H9 (cell line): Measurements from ENCODE around the gene GRB2. TPM values are rescaled to one million over a fixed set of nuclear protein-coding genes. Genes with fewer than 3 reads are reported as not detected.
A peak's percentile ranks its signal among the peaks of the same experiment; 100 is the strongest.

ENCODE experiments used
- DNase-seq: peaks from one replicate; pipeline ENCODE4 v3.0.0-alpha.2; 2017
- H2AFZ ChIP-seq: one replicate; pipeline ENCODE4 v1.6.1; 2013; ENCODE audit warnings: mild to moderate bottlenecking, low read length, control low read depth, moderate library complexity
- H2AK5ac ChIP-seq: 2 replicates; pipeline ENCODE4 v1.6.1; 2013; ENCODE audit warnings: low read length, control low read depth, mixed read lengths; ENCODE audit not compliant: insufficient read length
- H2BK120ac ChIP-seq: one replicate; pipeline ENCODE4 v1.6.1; 2013; ENCODE audit warnings: low read depth, mild to moderate bottlenecking, low read length, control low read depth, inconsistent platforms; ENCODE audit not compliant: poor library complexity, severe bottlenecking
- H2BK12ac ChIP-seq: 2 replicates; pipeline ENCODE4 v1.6.1; 2013; ENCODE audit warnings: low read length, control low read depth, mixed read lengths, low read depth; ENCODE audit not compliant: insufficient read length
- H2BK15ac ChIP-seq: 2 replicates; pipeline ENCODE4 v1.6.1; 2013; ENCODE audit warnings: low read depth, low read length, control low read depth
- H2BK20ac ChIP-seq: one replicate; pipeline ENCODE4 v1.6.1; 2013; ENCODE audit warnings: low read depth, mild to moderate bottlenecking, low read length, control low read depth, inconsistent platforms; ENCODE audit not compliant: poor library complexity, severe bottlenecking
- H2BK5ac ChIP-seq: 2 replicates; pipeline ENCODE4 v1.6.1; 2013; ENCODE audit warnings: low read length, control low read depth, mixed read lengths; ENCODE audit not compliant: insufficient read length
- H3K14ac ChIP-seq: 2 replicates; pipeline ENCODE4 v1.6.1; 2013; ENCODE audit warnings: low read length, control low read depth; ENCODE audit not compliant: insufficient read depth
- H3K18ac ChIP-seq: 2 replicates; pipeline ENCODE4 v1.6.1; 2013; ENCODE audit warnings: low read depth, mild to moderate bottlenecking, mixed read lengths, low read length, control low read depth; ENCODE audit not compliant: insufficient read length
- H3K23ac ChIP-seq: 2 replicates; pipeline ENCODE4 v1.6.1; 2013; ENCODE audit warnings: low read length, control low read depth, mixed read lengths, low read depth; ENCODE audit not compliant: insufficient read length
- H3K23me2 ChIP-seq: 2 replicates; pipeline ENCODE4 v1.6.1; 2013; ENCODE audit warnings: low read depth, mild to moderate bottlenecking, mixed read lengths, low read length, control low read depth; ENCODE audit not compliant: insufficient read length, poor library complexity, severe bottlenecking
- H3K27ac ChIP-seq: 2 replicates; pipeline ENCODE4 v1.5.1; 2013; ENCODE audit warnings: low read length, control low read depth, mixed read lengths, low read depth; ENCODE audit not compliant: insufficient read length
- H3K27me3 ChIP-seq: 2 replicates; pipeline ENCODE4 v1.6.1; 2013; ENCODE audit warnings: low read length, control low read depth, inconsistent platforms; ENCODE audit not compliant: insufficient read depth
- H3K4ac ChIP-seq: 2 replicates; pipeline ENCODE4 v1.6.1; 2013; ENCODE audit warnings: low read depth, mild to moderate bottlenecking, control low read depth, inconsistent platforms, low read length, moderate library complexity
- H3K4me1 ChIP-seq: 2 replicates; pipeline ENCODE4 v1.6.1; 2013; ENCODE audit warnings: low read length, control low read depth, inconsistent platforms; ENCODE audit not compliant: insufficient read depth
- H3K4me2 ChIP-seq: 2 replicates; pipeline ENCODE4 v1.6.1; 2013; ENCODE audit warnings: low read length, control low read depth, mixed read lengths; ENCODE audit not compliant: insufficient read length, insufficient read depth
- H3K56ac ChIP-seq: 2 replicates; pipeline ENCODE4 v1.6.1; 2013; ENCODE audit warnings: low read depth, mild to moderate bottlenecking, mixed read lengths, low read length, control low read depth; ENCODE audit not compliant: insufficient read length
- H3K79me1 ChIP-seq: 2 replicates; pipeline ENCODE4 v1.6.1; 2013; ENCODE audit warnings: low read depth, mild to moderate bottlenecking, moderate library complexity, low read length, control low read depth, inconsistent platforms; ENCODE audit not compliant: insufficient read depth, poor library complexity, severe bottlenecking
- H3K79me2 ChIP-seq: 2 replicates; pipeline ENCODE4 v1.6.1; 2013; ENCODE audit warnings: low read length, control low read depth, inconsistent platforms; ENCODE audit not compliant: insufficient read depth
- H3K9ac ChIP-seq: 2 replicates; pipeline ENCODE4 v1.6.1; 2013; ENCODE audit warnings: low read length, control low read depth, mixed read lengths; ENCODE audit not compliant: insufficient read length; ENCODE audit errors: extremely low read depth
- H3K9me3 ChIP-seq: one replicate; pipeline ENCODE4 v1.6.1; 2013; ENCODE audit warnings: low read depth, low read length, inconsistent platforms; ENCODE audit not compliant: control insufficient read depth
- H3T11ph ChIP-seq: one replicate; pipeline ENCODE4 v1.6.1; 2013; ENCODE audit warnings: mild to moderate bottlenecking, low read length, control low read depth, inconsistent platforms
- H4K20me1 ChIP-seq: one replicate; pipeline ENCODE4 v1.6.1; 2013; ENCODE audit not compliant: control insufficient read depth, insufficient read length, insufficient read depth
- H4K5ac ChIP-seq: 2 replicates; pipeline ENCODE4 v1.6.1; 2013; ENCODE audit warnings: low read depth, mild to moderate bottlenecking, mixed read lengths, low read length, control low read depth; ENCODE audit not compliant: insufficient read length
- H4K8ac ChIP-seq: replicated peaks from 2 replicates; pipeline ENCODE4 v1.6.1; 2013; ENCODE audit warnings: low read length, control low read depth, mixed read lengths, low read depth; ENCODE audit not compliant: insufficient read length
- H4K91ac ChIP-seq: 2 replicates; pipeline ENCODE4 v1.6.1; 2013; ENCODE audit warnings: low read depth, mild to moderate bottlenecking, moderate library complexity, mixed read lengths, low read length, control low read depth; ENCODE audit not compliant: insufficient read length
- H3K27ac Mint-ChIP-seq, 3 experiments: 2 replicates in 2 of 3; 3 replicates in 1 of 3; pipeline ENCODE4 v1.8.0; 2020 to 2021; ENCODE audit warnings: mixed read lengths in 3 of 3, mild to moderate bottlenecking in 1 of 3, moderate library complexity in 1 of 3
- H3K27me3 Mint-ChIP-seq: 2 replicates; pipeline ENCODE4 v1.8.0; 2021; ENCODE audit warnings: low read depth, mild to moderate bottlenecking, moderate library complexity, mixed read lengths
- H3K36me3 Mint-ChIP-seq, 3 experiments: 2 replicates in 2 of 3; 3 replicates in 1 of 3; pipeline ENCODE4 v1.8.0; 2020 to 2021; ENCODE audit warnings: low read depth in 3 of 3, mixed read lengths in 3 of 3; ENCODE audit not compliant: insufficient read depth in 1 of 3
- H3K4me1 Mint-ChIP-seq, 2 experiments: 2 replicates each; pipeline ENCODE4 v1.8.0; 2020; ENCODE audit warnings: mixed read lengths in 2 of 2
- H3K4me3 Mint-ChIP-seq, 2 experiments: 2 replicates in 1 of 2; 3 replicates in 1 of 2; pipeline ENCODE4 v1.8.0; 2020 to 2021; ENCODE audit warnings: mild to moderate bottlenecking in 2 of 2, mixed read lengths in 2 of 2, moderate library complexity in 1 of 2
- H3K9me3 Mint-ChIP-seq, 2 experiments: 2 replicates in 1 of 2; 3 replicates in 1 of 2; pipeline ENCODE4 v1.8.0; 2020; ENCODE audit warnings: mild to moderate bottlenecking in 2 of 2, mixed read lengths in 2 of 2, moderate library complexity in 1 of 2
- WGBS: extraction: QIAGEN DNeasy Blood & Tissue Kit; methylation state at CpG from one replicate; pipeline ENCODE4 v1.1.7; 2013; ENCODE audit warnings: missing lambda C conversion rate, low lambda C conversion rate, mixed read lengths; ENCODE audit not compliant: insufficient read length; ENCODE audit errors: extremely low coverage; 5-methylcytosine and 5-hydroxymethylcytosine counted together
- total RNA-seq: library from RNA; stranded (reverse); gene quantifications from 2 replicates; pipeline ENCODE4 v1.2.1, GENCODE V29; 2021
- TF ChIP-seq, protein P1 (sequence below): fragments of 200-600 bp; sonication (generic); conservative IDR thresholded peaks from 3 replicates; pipeline ENCODE4 v1.8.0; 2021; ENCODE audit warnings: antibody characterized with exemption, mild to moderate bottlenecking

The GRB2 gene
- total RNA-seq, 1 experiment from 2014 or later = 91.7 TPM

- Mint-ChIP-seq H3K4me3 (no peak overlapping the region), H3K4me1 (peaks cover 18 to 27% of the 10 kb centered on the region in 2 experiments), H3K9me3 (no peaks in the 10 kb centered on the region), H3K27me3 (no peaks in the 10 kb centered on the region), H3K36me3 (peaks cover 23 to 46% (median 35%) of the 10 kb centered on the region in 3 experiments), H3K27ac (peak overlapping the region; percentile 59 to 93 (median 88); a peak in 4 of 7 replicates)
- Histone ChIP-seq H3K23me2 (no peaks in the 10 kb centered on the region), H3K4me2 (no peak overlapping the region), H3K23ac (no peak overlapping the region), H3K18ac (no peak overlapping the region), H2BK120ac (no peak overlapping the region), H2BK5ac (no peak overlapping the region), H3K4ac (no peak overlapping the region), H3K79me2 (no peaks in the 10 kb centered on the region), H3K27ac (no peak overlapping the region), H4K5ac (no peak overlapping the region), H3K9ac (no peak overlapping the region), H4K20me1 (no peaks in the 10 kb centered on the region), H3T11ph (no peak overlapping the region), H2AK5ac (no peak overlapping the region), H3K56ac (no peak overlapping the region), H2BK15ac (no peak overlapping the region), H2BK20ac (no peak overlapping the region), H3K27me3 (no peaks in the 10 kb centered on the region), H3K79me1 (peaks cover 2% of the 10 kb centered on the region), H4K8ac (no peak overlapping the region), H4K91ac (no peak overlapping the region), H2BK12ac (no peak overlapping the region), H2AFZ (no peak overlapping the region), H3K4me1 (no peaks in the 10 kb centered on the region), H3K14ac (no peak overlapping the region), H3K9me3 (no peaks in the 10 kb centered on the region)
- TF ChIP-seq, protein P1, sequence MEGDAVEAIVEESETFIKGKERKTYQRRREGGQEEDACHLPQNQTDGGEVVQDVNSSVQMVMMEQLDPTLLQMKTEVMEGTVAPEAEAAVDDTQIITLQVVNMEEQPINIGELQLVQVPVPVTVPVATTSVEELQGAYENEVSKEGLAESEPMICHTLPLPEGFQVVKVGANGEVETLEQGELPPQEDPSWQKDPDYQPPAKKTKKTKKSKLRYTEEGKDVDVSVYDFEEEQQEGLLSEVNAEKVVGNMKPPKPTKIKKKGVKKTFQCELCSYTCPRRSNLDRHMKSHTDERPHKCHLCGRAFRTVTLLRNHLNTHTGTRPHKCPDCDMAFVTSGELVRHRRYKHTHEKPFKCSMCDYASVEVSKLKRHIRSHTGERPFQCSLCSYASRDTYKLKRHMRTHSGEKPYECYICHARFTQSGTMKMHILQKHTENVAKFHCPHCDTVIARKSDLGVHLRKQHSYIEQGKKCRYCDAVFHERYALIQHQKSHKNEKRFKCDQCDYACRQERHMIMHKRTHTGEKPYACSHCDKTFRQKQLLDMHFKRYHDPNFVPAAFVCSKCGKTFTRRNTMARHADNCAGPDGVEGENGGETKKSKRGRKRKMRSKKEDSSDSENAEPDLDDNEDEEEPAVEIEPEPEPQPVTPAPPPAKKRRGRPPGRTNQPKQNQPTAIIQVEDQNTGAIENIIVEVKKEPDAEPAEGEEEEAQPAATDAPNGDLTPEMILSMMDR = no peak
- no peak for DNase-seq
- WGBS = no CpG with 5 or more reads among the region's 7 CpGs
Observed at GRCh38 chr17:75325827-75326225, 79.7 kb downstream of the GRB2 start.
